ENCODE measurements around the gene RBM48. TPM values are rescaled to one million over a fixed set of nuclear protein-coding genes. Genes with fewer than 3 reads are reported as not detected.

Gene RBM48
- total RNA-seq, 1 donor from 2014 or later = 22.8 TPM

- Mint-ChIP-seq H3K9me3 (no peaks in the 10 kb centered on the region), H3K4me1 (no peaks in the 10 kb centered on the region), H3K27ac (no peak overlapping the region), H3K27me3 (ENCODE audit: insufficient read depth, low read depth) (no peaks in the 10 kb centered on the region), H3K4me3 (no peak overlapping the region), H3K36me3 (peaks cover 14% of the 10 kb centered on the region)
- no peak for DNase-seq (ENCODE audit: low spot score)
- Histone ChIP-seq H3K79me2 (ENCODE audit: low read depth) (no peaks in the 10 kb centered on the region), H3K27ac (no peak overlapping the region), H3K4me3 (no peak overlapping the region), H3K4me2 (no peak overlapping the region), H3K4me1 (no peaks in the 10 kb centered on the region), H3F3A (ENCODE audit: low read depth) (no peaks in the 10 kb centered on the region), H3K9ac (no peak overlapping the region), H3K9me3 (ENCODE audit: low read depth) (no peaks in the 10 kb centered on the region), H3K36me3 (peaks cover 3% of the 10 kb centered on the region), H4K20me1 (ENCODE audit: low read depth) (no peaks in the 10 kb centered on the region), H2AFZ (replicated peaks) (no peak overlapping the region), H3K27me3 (no peaks in the 10 kb centered on the region)
- TF ChIP-seq, protein P1, sequence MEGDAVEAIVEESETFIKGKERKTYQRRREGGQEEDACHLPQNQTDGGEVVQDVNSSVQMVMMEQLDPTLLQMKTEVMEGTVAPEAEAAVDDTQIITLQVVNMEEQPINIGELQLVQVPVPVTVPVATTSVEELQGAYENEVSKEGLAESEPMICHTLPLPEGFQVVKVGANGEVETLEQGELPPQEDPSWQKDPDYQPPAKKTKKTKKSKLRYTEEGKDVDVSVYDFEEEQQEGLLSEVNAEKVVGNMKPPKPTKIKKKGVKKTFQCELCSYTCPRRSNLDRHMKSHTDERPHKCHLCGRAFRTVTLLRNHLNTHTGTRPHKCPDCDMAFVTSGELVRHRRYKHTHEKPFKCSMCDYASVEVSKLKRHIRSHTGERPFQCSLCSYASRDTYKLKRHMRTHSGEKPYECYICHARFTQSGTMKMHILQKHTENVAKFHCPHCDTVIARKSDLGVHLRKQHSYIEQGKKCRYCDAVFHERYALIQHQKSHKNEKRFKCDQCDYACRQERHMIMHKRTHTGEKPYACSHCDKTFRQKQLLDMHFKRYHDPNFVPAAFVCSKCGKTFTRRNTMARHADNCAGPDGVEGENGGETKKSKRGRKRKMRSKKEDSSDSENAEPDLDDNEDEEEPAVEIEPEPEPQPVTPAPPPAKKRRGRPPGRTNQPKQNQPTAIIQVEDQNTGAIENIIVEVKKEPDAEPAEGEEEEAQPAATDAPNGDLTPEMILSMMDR (IDR thresholded peaks at IDR 0.05) = no peak
These were observed 24.8 kb upstream of the RBM48 start for GRCh38 chr7:92503767-92504166.

DNA sequence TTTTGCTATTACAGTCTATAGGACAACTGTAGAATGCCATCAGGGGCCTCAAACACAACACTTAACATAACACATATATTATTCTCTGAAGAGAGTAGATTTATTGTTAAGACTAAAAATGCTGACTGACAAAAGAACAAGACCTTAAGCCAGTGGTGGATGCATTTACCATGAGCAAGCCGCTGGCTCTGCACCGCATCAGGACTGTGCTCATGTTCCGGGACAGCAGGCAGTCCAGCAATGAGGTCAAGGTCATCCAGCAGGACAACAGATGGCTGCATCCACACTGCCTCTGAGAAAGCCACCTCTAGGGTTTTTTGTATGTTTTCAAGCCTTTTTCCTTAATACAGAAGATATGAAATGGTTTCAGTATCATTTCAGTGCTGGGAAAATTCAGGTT is 24.0 kb upstream of the RBM48 start:
- Histone ChIP-seq H3K4me1 (no peaks in the 10 kb centered on the region), H3K4me3 (no peak overlapping the region), H4K20me1 (ENCODE audit: low read depth) (no peaks in the 10 kb centered on the region), H3K36me3 (peaks cover 3% of the 10 kb centered on the region), H3K27me3 (no peaks in the 10 kb centered on the region), H2AFZ (replicated peaks) (no peak overlapping the region), H3K9me3 (ENCODE audit: low read depth) (no peaks in the 10 kb centered on the region), H3K27ac (no peak overlapping the region), H3F3A (ENCODE audit: low read depth) (no peaks in the 10 kb centered on the region), H3K4me2 (no peak overlapping the region), H3K9ac (no peak overlapping the region), H3K79me2 (ENCODE audit: low read depth) (no peaks in the 10 kb centered on the region)
- Mint-ChIP-seq H3K36me3 (peaks cover 9% of the 10 kb centered on the region), H3K4me1 (no peaks in the 10 kb centered on the region), H3K27me3 (ENCODE audit: insufficient read depth, low read depth) (no peaks in the 10 kb centered on the region), H3K9me3 (no peaks in the 10 kb centered on the region), H3K4me3 (no peak overlapping the region), H3K27ac (no peak overlapping the region)
- no peak for TF ChIP-seq EZH2phosphoT487 (IDR thresholded peaks at IDR 0.05)
- TF ChIP-seq, protein P1 (IDR thresholded peaks at IDR 0.05) = no peak
- no peak for TF ChIP-seq EZH2 (IDR thresholded peaks at IDR 0.05)
- no peak for DNase-seq (ENCODE audit: low spot score)

- no peaks in the 10 kb centered on the region for H3K27me3 Mint-ChIP-seq (ENCODE audit: insufficient read depth, low read depth)
- H3F3A ChIP-seq (ENCODE audit: low read depth) = no peaks in the 10 kb centered on the region
- no peaks in the 10 kb centered on the region for H3K4me1 ChIP-seq
- no peaks in the 10 kb centered on the region for H3K27me3 ChIP-seq
- no peaks in the 10 kb centered on the region for H3K9me3 Mint-ChIP-seq
- H4K20me1 ChIP-seq (ENCODE audit: low read depth) = no peaks in the 10 kb centered on the region
- no peaks in the 10 kb centered on the region for H3K9me3 ChIP-seq (ENCODE audit: low read depth)
- H2AFZ ChIP-seq (replicated peaks) = no peak overlapping the region
- no peak overlapping the region for H3K4me3 Mint-ChIP-seq
- no peaks in the 10 kb centered on the region for H3K4me1 Mint-ChIP-seq
- H3K36me3 ChIP-seq = peaks cover 3% of the 10 kb centered on the region
- no peak overlapping the region for H3K9ac ChIP-seq
- H3K4me3 ChIP-seq = no peak overlapping the region
- no peak overlapping the region for H3K27ac ChIP-seq
- no peaks in the 10 kb centered on the region for H3K79me2 ChIP-seq (ENCODE audit: low read depth)
- H3K27ac Mint-ChIP-seq = no peak overlapping the region
- DNase-seq (ENCODE audit: low spot score) = no peak
- H3K4me2 ChIP-seq = no peak overlapping the region
- TF ChIP-seq EZH2phosphoT487 (IDR thresholded peaks at IDR 0.05) (no peak), EZH2 (IDR thresholded peaks at IDR 0.05) (no peak)
- TF ChIP-seq, protein P1 (IDR thresholded peaks at IDR 0.05) = no peak
- peaks cover 3% of the 10 kb centered on the region for H3K36me3 Mint-ChIP-seq
These were observed 22.2 kb upstream of the RBM48 start for GRCh38 chr7:92506363-92506762.

- TF ChIP-seq EZH2phosphoT487 (IDR thresholded peaks at IDR 0.05) (no peak), EZH2 (IDR thresholded peaks at IDR 0.05) (no peak)
- TF ChIP-seq, protein P1 (IDR thresholded peaks at IDR 0.05) = no peak
- DNase-seq (ENCODE audit: low spot score) = no peak
- no peak overlapping the region for H3K27ac ChIP-seq
- Mint-ChIP-seq H3K4me3 (no peak overlapping the region), H3K4me1 (no peaks in the 10 kb centered on the region), H3K27ac (no peak overlapping the region), H3K36me3 (peaks cover 6% of the 10 kb centered on the region), H3K9me3 (no peaks in the 10 kb centered on the region), H3K27me3 (ENCODE audit: insufficient read depth, low read depth) (no peaks in the 10 kb centered on the region)
- no peaks in the 10 kb centered on the region for H3K4me1 ChIP-seq
- no peak overlapping the region for H3K9ac ChIP-seq
- no peak overlapping the region for H2AFZ ChIP-seq (replicated peaks)
- H3K79me2 ChIP-seq (ENCODE audit: low read depth) = no peaks in the 10 kb centered on the region
- no peak overlapping the region for H3K4me3 ChIP-seq
- no peak overlapping the region for H3K4me2 ChIP-seq
- H3K27me3 ChIP-seq = no peaks in the 10 kb centered on the region
- peaks cover 13% of the 10 kb centered on the region for H3K36me3 ChIP-seq
- no peaks in the 10 kb centered on the region for H4K20me1 ChIP-seq (ENCODE audit: low read depth)
- no peaks in the 10 kb centered on the region for H3K9me3 ChIP-seq (ENCODE audit: low read depth)
- H3F3A ChIP-seq (ENCODE audit: low read depth) = no peaks in the 10 kb centered on the region
These were observed 19.6 kb upstream of the RBM48 start for GRCh38 chr7:92508946-92509345.

All from neural progenitor cell (in vitro differentiated cells).